Measurements from ENCODE around the gene SH2D3C.

- TF ChIP-seq, protein P1, sequence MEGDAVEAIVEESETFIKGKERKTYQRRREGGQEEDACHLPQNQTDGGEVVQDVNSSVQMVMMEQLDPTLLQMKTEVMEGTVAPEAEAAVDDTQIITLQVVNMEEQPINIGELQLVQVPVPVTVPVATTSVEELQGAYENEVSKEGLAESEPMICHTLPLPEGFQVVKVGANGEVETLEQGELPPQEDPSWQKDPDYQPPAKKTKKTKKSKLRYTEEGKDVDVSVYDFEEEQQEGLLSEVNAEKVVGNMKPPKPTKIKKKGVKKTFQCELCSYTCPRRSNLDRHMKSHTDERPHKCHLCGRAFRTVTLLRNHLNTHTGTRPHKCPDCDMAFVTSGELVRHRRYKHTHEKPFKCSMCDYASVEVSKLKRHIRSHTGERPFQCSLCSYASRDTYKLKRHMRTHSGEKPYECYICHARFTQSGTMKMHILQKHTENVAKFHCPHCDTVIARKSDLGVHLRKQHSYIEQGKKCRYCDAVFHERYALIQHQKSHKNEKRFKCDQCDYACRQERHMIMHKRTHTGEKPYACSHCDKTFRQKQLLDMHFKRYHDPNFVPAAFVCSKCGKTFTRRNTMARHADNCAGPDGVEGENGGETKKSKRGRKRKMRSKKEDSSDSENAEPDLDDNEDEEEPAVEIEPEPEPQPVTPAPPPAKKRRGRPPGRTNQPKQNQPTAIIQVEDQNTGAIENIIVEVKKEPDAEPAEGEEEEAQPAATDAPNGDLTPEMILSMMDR (IDR thresholded peaks at IDR 0.05): no peak
- TF ChIP-seq EP300 (IDR thresholded peaks at IDR 0.05) (no peak), POLR2AphosphoS5 (IDR thresholded peaks at IDR 0.05) (no peak)
These were observed 44.9 kb downstream of the SH2D3C start for GRCh38 chr9:127733614-127734013.

Measured in sigmoid colon (tissue), 4 donors.